Measurements from ENCODE around the gene ABCC6. TPM values are rescaled to one million over a fixed set of nuclear protein-coding genes. Genes with fewer than 3 reads are reported as not detected.

ABCC6 gene
- total RNA-seq, 1 experiment from 2014 or later = 2.7 TPM

- Histone ChIP-seq H4K20me1 (ENCODE audit: insufficient read depth) (no peaks in the 10 kb centered on the region), H3K79me2 (ENCODE audit: insufficient read depth, low read length) (peaks cover 4% of the 10 kb centered on the region; the same call in 1 of the 2 replicates), H3K9me2 (ENCODE audit: insufficient read depth) (no peaks in the 10 kb centered on the region), H3K27ac (ENCODE audit: low read depth, low read length) (no peak overlapping the region), H3K36me3 (ENCODE audit: control insufficient read depth in 1 of 2, insufficient read depth in 2 of 2, low read length in 2 of 2) (peaks cover 31 to 66% of the 10 kb centered on the region in 2 experiments), H3K9me3 (ENCODE audit: control insufficient read depth in 1 of 2, insufficient read depth in 1 of 2, low read depth in 1 of 2, low read length in 2 of 2) (no peaks in the 10 kb centered on the region), H3K9ac (ENCODE audit: low read length) (no peak overlapping the region), H3K27me3 (ENCODE audit: insufficient read depth, low read length) (no peaks in the 10 kb centered on the region), H2AFZ (ENCODE audit: low read depth, low read length, poor library complexity, severe bottlenecking) (no peak overlapping the region), H3K4me2 (ENCODE audit: low read length) (no peak overlapping the region), H3K4me1 (ENCODE audit: control insufficient read depth in 1 of 2, insufficient read depth in 2 of 2, low read length in 2 of 2) (no peaks in the 10 kb centered on the region), H3K4me3 (replicated peaks in 1 of 2; ENCODE audit: low read depth in 1 of 2, low read length in 2 of 2) (no peak overlapping the region)
- TF ChIP-seq EZH2phosphoT487 (IDR thresholded peaks at IDR 0.05; ENCODE audit: borderline replicate concordance) (no peak), MAX (IDR thresholded peaks at IDR 0.05) (no peak), EGR1 (IDR thresholded peaks at IDR 0.05; ENCODE audit: low read depth) (no peak), ZFX (IDR thresholded peaks at IDR 0.05) (no peak), TCF7L2 (IDR thresholded peaks at IDR 0.05; ENCODE audit: borderline replicate concordance, extremely low read depth, insufficient read depth, insufficient read length) (no peak), ZNF274 (IDR thresholded peaks at IDR 0.05; ENCODE audit: low read depth, low read length) (no peak), CEBPB (IDR thresholded peaks at IDR 0.05; ENCODE audit: low read depth) (no peak), FOSL1 (IDR thresholded peaks at IDR 0.05; ENCODE audit: low read depth) (no peak), YY1 (IDR thresholded peaks at IDR 0.05; ENCODE audit: extremely low read depth, insufficient replicate concordance, low read depth, low read length) (no peak), ELF1 (IDR thresholded peaks at IDR 0.05; ENCODE audit: borderline replicate concordance, low read depth) (no peak), JUND (IDR thresholded peaks at IDR 0.05) (no peak), SP1 (IDR thresholded peaks at IDR 0.05; ENCODE audit: low read depth) (no peak), EZH2 (IDR thresholded peaks at IDR 0.05) (no peak), SIN3A (IDR thresholded peaks at IDR 0.05; ENCODE audit: low read depth) (no peak), POLR2A (IDR thresholded peaks at IDR 0.05; ENCODE audit: borderline replicate concordance, extremely low read depth, insufficient read depth, insufficient read length) (no peak), CBX3 (IDR thresholded peaks at IDR 0.05; ENCODE audit: low read depth) (no peak), RAD21 (IDR thresholded peaks at IDR 0.05; ENCODE audit: low read depth) (no peak)
- TF ChIP-seq, protein P1, sequence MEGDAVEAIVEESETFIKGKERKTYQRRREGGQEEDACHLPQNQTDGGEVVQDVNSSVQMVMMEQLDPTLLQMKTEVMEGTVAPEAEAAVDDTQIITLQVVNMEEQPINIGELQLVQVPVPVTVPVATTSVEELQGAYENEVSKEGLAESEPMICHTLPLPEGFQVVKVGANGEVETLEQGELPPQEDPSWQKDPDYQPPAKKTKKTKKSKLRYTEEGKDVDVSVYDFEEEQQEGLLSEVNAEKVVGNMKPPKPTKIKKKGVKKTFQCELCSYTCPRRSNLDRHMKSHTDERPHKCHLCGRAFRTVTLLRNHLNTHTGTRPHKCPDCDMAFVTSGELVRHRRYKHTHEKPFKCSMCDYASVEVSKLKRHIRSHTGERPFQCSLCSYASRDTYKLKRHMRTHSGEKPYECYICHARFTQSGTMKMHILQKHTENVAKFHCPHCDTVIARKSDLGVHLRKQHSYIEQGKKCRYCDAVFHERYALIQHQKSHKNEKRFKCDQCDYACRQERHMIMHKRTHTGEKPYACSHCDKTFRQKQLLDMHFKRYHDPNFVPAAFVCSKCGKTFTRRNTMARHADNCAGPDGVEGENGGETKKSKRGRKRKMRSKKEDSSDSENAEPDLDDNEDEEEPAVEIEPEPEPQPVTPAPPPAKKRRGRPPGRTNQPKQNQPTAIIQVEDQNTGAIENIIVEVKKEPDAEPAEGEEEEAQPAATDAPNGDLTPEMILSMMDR (IDR thresholded peaks at IDR 0.05 in 2 of 3, conservative IDR thresholded peaks at IDR 0.05 in 1 of 3; ENCODE audit: borderline replicate concordance in 1 of 3, insufficient read depth in 1 of 3, low read depth in 2 of 3, low read length in 2 of 3) = no peak
- TF ChIP-seq, protein P2, sequence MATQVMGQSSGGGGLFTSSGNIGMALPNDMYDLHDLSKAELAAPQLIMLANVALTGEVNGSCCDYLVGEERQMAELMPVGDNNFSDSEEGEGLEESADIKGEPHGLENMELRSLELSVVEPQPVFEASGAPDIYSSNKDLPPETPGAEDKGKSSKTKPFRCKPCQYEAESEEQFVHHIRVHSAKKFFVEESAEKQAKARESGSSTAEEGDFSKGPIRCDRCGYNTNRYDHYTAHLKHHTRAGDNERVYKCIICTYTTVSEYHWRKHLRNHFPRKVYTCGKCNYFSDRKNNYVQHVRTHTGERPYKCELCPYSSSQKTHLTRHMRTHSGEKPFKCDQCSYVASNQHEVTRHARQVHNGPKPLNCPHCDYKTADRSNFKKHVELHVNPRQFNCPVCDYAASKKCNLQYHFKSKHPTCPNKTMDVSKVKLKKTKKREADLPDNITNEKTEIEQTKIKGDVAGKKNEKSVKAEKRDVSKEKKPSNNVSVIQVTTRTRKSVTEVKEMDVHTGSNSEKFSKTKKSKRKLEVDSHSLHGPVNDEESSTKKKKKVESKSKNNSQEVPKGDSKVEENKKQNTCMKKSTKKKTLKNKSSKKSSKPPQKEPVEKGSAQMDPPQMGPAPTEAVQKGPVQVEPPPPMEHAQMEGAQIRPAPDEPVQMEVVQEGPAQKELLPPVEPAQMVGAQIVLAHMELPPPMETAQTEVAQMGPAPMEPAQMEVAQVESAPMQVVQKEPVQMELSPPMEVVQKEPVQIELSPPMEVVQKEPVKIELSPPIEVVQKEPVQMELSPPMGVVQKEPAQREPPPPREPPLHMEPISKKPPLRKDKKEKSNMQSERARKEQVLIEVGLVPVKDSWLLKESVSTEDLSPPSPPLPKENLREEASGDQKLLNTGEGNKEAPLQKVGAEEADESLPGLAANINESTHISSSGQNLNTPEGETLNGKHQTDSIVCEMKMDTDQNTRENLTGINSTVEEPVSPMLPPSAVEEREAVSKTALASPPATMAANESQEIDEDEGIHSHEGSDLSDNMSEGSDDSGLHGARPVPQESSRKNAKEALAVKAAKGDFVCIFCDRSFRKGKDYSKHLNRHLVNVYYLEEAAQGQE (IDR thresholded peaks at IDR 0.05; ENCODE audit: low read depth) = no peak
- DNase-seq (ENCODE audit: low read depth, low spot score) = no peak
- CTCF ChIA-PET = no interaction called here
- POLR2A ChIA-PET = no interaction called here
- RAD21 ChIA-PET (ENCODE audit: low non-redundant PET in 1 of 2, low total read pairs in 2 of 2, uncharacterized antibody in 2 of 2, unreplicated experiment in 2 of 2) = no interaction called here
- ATAC-seq = no peak
- intact Hi-C loops (cut with micrococcal nuclease) = no loop called here
- BruUV-seq (replicated peaks) = no TSS peak
Measured at GRCh38 chr16:16113076-16113475, 110.2 kb downstream of the ABCC6 start.

Data from HCT116 (cell line).